C4-2B (cell line): ENCODE data around the gene PGS1.

Experiments
- ZFX ChIP-seq: fragments of 450-650 bp; IDR thresholded peaks from 2 replicates; pipeline ENCODE4 v1.6.1; 2017
- TF ChIP-seq, protein P1 (sequence below): fragments of 450-650 bp; conservative IDR thresholded peaks from 2 replicates; pipeline ENCODE4 v1.5.1; 2017; ENCODE audit warnings: mild to moderate bottlenecking

DNA sequence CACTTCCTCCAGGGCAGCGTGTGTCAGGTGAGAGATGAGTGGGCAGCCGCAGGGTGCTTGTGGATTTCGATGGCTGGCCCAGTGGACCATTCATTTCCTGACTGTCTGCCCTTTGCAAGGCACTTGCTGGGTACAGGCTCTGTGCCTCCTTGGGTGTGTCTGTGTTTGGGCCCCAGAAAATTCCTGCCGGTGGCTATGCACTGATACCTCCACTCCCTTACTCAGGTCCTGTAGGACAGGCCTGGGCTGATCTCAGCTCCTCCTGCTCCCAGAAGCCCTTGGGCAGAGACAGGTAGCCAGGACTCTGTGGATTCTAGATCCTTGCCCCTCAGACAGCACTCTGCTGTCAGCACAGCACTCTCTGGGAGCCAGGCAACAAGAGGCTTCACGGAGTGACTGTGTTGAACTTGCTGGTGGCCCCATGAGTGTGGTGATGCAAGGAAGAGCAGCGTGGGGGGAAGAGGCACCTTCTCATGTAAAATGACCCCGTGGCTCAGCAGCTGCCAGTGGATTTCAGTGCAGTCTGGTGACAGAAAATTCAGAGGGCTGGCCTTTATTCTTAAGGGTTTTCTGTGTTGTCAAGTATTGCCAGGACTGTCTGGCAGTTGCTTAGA is 29.0 kb downstream of the PGS1 start:
- TF ChIP-seq, protein P1, sequence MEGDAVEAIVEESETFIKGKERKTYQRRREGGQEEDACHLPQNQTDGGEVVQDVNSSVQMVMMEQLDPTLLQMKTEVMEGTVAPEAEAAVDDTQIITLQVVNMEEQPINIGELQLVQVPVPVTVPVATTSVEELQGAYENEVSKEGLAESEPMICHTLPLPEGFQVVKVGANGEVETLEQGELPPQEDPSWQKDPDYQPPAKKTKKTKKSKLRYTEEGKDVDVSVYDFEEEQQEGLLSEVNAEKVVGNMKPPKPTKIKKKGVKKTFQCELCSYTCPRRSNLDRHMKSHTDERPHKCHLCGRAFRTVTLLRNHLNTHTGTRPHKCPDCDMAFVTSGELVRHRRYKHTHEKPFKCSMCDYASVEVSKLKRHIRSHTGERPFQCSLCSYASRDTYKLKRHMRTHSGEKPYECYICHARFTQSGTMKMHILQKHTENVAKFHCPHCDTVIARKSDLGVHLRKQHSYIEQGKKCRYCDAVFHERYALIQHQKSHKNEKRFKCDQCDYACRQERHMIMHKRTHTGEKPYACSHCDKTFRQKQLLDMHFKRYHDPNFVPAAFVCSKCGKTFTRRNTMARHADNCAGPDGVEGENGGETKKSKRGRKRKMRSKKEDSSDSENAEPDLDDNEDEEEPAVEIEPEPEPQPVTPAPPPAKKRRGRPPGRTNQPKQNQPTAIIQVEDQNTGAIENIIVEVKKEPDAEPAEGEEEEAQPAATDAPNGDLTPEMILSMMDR = no peak
- TF ChIP-seq ZFX = no peak
